HG03039 (cell line): Measurements from ENCODE around the gene RAD51B.

ENCODE experiments used
- ATAC-seq: cut with Tn5 transposase; IDR thresholded peaks from one replicate; pipeline ENCODE4 v1.9.1; 2021; ENCODE audit warnings: mild to moderate bottlenecking, moderate library complexity; ENCODE audit not compliant: unreplicated experiment

RAD51B gene

DNA sequence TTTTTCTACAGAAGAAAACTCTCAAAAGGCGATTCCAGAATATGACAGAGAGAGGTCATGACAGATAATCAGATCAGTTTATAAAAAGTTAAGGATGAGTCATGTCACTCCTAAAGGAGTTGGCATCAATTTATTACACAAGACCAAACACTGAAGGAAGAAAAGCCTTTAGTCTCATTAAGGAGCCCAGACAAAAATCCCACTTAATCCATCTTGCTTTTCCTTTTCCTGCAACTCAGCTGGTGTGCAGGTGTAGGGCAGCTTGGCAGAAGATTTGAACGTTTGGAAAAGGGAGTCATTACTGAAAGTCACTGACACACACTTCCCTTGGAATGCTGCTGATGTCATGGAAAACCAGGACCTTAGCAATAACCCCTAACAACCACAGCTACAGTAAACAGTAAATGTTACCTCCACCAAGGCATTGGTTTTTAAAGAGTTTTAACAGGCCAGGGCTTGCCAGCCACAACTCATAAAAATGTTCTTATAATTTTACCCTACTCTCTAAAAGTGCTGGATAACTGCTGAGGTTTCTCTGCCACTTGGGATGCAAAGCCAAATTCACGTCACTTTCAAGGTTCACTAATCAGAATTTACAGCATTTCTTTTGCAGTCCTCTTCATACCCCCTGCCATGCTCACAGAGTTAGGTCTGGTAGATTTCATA lies 320.6 kb downstream of the RAD51B start:
- no peak for ATAC-seq

DNA sequence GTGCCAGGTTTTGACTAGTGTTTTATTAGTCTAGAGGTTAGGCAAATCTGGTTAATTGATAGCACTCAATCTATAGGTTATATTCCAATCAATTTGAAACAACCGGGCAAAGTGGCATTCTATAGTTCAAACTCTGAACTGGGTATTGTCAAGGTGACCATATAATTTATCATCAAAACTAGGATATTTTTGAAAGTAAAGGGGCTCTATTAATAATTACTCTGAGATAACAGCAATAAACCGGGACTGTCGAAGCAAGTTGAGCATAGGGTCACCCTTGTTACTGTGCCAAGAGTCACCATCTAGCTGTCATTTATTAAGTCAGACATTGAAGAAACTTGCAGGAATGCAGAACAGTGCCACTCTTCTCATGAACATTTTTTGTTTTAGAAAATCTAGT lies 321.2 kb downstream of the RAD51B start:
- ATAC-seq = no peak

DNA sequence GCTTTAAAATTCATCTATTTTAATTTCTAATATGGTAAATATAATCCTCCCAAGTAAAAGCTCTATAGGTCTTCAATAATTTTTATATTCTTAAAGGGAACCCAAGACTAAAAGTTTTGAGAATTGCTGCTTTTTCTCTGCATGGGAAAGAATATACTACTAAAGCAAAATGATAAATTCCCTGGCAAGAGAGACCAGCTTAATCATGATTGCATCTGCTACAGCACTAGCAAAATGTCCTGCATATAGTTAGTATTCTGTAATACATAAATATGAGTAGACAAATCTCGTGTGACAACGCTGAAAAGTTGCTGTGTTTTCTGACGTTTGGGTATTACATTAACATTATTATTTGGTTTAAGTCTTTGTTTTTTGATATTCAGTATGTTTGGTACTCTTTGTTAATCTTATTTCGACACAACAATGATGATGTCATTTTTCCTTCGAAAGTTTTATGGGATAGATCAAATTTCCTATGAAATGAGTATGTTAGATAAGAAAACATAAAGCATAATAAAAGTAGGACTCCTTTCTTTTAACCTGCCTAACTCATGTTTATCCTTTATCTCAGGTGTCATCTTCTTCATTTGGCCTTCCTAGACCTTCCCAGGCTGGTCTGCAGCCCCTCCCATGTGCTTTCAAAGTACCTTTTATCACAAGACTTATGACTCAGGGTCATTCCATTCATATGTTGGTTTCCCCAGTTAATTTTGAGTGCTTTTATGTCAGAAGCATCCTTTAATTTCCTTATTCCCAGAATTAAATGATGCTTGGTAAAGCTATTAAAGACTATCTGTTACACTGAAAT lies 321.9 kb downstream of the RAD51B start:
- ATAC-seq = no peak

DNA sequence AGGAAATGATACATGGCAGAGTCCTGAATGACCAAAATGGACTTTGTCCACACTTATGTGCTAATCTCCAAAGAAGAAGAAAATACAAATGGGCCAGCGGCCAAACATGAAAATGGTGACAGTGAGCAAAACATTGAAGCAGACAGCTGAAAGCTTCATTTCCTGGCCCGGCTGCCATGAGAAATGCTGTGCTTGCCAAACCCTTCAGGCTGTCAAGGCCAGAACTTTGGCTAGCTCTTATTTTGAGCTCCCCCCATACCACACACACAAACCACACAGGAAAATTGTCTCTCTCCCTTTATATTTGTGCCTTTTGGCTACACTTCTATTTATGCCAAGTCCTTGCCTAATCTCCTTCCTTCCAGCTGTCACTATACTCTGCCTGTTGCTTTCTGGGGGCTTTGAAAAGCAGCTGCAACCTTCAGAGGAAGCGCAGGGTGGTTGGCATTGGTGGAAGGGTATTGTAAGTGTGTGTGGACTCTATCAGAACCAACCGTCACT lies 323.8 kb downstream of the RAD51B start:
- ATAC-seq = no peak

DNA sequence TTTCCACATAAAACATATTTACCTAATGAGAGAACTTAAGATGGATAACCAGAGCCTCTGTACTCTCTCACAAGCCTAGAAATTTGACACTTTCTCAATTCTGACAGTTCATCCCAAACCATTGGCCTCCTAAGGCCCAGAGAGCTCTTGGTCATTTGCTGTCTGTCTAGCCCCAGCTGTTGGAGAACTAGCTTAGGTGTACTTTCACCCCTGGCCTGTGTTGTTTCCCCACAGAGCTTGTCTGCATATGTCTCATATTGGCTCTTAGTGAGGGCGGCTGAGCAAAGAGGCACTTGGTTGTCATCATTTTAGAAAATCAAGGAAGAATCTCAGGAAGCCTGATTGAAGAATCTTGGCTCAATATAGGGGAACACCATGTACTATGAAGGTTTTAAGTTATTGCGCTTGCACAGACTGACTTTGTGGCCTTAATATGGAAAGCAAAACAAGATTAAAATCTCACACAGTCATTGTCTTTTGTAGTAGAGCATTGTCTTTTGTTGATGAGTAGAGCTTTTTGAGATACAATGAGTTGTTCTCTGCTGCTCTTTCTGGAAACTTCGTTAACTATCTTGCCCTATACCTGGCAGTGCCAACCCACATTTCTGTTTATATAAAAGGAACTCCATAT lies 324.6 kb downstream of the RAD51B start:
- ATAC-seq = no peak

DNA sequence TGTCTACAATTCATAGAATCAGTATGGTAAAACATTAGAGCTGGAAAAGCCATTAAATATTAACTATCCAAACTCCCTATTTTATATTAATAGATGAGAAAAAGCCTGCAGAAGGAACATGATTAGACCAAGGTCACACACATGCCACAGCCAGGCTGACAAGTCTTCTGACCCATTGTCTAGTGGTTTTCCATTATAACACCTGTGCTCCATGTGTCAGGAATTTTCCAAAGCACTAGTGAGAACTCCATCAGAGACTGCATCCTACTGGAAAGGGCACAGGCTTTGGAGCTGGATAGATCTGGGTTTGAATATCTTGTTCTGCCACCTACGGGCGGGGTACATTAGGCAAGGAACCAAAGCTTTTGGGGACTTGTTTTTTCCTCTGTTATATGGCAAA lies 325.5 kb downstream of the RAD51B start:
- ATAC-seq = no peak

DNA sequence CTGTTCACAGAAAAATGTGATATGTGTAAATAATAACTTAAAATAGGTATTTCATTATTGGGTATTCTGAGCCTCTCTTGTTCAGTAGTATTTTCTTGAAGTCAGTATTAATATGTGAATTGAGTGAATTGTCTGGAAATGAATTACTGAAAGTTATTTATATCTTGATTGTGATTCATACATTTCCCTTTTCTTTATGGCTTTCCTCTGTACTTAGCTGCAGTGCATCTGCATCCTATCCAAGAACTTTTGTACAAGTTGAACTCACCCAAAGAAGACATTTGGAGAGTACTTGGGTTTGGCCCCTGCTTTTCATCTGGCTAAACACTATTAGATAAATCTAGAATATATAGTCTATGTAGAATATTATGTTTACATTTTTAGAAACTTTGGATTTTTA lies 326.0 kb downstream of the RAD51B start:
- ATAC-seq = no peak

DNA sequence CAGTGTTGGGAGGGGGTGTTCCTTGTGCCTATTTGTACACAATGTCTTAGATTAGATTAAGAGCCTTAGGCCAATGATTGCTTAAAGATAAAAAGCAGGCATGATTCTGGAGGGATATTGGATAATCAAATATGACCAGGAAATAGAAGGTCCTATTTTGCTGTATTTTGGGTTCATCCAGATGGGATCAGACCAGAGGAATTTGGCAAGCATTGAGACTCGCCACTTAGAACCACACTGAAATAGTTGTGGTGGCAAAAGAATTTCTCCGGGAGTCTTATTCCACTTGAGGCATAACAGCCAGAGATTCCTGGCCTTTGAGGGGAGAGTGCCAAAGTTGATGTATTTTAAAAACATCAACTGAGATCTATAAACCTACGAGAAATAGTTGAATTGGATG lies 327.2 kb downstream of the RAD51B start:
- no peak for ATAC-seq

DNA sequence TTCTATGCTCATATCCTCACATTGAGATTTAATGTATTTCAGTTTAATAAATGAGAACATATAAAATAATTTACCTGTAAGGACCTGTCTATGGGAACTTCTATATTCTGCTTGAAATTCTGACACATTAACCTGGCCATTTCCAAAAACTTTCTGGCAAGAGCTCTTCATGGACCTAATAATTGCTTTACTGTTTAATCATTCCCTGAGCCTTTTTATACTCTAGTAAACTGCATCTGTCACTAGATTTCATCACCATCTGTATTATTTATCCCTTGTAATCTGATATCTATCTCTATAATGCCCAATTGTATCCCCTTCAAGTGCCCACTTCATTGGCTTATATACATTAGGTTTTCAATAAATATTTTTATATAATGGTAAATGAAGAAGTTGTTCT lies 327.7 kb downstream of the RAD51B start:
- no peak for ATAC-seq

DNA sequence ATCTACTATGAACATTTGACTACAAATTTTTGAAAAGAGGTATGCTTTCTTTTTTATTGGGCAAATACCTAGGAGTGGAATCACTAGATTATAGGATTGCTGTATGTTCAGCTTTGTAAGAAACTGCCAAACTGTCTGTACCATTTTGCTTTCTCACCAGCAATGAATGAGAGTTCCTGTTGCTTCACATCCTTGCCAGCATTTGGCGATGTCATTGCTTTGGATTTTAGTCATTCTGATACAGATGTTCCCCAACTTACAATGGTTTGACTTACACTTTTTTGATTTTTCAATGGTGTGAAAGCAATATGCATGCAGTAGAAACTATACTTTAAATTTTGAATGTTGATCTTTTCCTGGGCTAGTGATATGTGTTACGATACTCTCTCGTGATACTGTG lies 328.7 kb downstream of the RAD51B start:
- ATAC-seq = no peak

DNA sequence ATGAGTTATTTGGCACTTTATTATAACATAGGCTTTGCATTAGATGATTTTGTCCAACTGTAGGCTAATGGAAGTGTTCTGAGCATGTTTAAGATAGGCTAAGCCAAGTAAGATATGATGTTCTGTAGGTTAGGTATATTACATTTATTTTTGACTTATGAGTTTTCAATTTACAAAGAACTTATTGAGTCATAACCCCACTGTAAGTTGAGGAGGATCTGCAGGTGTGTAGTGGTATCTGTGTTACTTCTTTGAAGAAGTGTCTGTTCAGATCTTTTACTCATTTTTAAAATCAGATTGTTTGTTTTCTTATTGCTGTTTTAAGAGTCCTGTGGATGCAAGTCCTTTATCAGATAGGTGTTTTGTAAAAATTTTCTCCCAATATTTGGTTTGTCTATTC lies 329.2 kb downstream of the RAD51B start:
- no peak for ATAC-seq

DNA sequence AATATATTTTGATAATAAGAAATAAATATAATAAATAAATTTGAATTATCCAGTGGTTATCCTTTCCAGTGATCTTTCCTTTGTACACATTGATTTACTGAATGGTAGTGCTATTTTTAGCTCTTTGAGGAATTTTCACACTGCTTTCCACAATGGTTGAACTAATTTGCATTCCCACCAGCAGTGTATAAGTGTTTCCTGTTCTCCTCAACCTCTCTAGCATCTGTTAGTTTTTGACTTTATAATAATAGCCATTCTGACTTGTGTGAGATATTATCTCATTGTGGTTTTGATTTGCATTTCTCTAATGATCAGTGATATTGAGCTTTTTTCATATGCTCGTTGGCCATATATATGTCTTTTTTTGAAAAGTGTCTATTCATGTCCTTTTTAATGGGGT lies 333.7 kb downstream of the RAD51B start:
- ATAC-seq = no peak

DNA sequence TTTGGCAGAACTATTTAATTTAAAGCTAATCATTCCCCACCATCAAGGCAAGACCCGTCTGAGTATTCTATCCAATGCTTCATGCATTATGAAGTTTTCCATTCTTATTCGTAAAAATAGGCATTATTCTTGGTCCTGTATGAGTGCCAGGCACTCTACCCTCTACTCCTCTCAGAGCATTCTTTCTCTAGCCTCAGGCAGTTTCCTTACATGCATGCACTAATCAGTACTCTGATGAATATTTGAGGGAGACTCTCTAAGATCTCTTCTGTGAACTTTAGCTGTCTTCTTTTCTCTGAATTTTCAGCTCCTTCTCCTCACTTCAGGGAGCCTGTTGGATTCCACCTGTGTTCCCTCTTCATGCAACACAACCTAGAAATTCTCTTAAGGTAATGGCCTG lies 334.7 kb downstream of the RAD51B start:
- no peak for ATAC-seq

DNA sequence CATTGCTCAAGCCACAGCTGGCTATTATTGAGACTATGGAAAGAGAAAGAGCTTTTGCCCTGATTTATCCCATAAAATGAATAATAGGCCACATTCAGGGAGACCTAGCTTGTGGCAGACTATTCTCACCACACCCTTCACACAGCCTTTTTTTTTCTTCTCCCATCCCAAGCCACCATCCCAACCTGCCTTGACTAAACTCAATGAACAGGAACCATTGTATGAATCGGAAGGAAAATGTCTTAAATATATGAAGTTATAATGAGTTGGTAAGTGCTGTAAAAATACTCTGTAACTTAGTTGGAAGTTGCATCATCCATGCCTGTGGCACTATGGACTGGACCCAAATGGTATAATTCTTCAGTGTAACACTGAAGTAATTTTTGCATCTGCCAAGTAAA lies 338.4 kb downstream of the RAD51B start:
- ATAC-seq = no peak

DNA sequence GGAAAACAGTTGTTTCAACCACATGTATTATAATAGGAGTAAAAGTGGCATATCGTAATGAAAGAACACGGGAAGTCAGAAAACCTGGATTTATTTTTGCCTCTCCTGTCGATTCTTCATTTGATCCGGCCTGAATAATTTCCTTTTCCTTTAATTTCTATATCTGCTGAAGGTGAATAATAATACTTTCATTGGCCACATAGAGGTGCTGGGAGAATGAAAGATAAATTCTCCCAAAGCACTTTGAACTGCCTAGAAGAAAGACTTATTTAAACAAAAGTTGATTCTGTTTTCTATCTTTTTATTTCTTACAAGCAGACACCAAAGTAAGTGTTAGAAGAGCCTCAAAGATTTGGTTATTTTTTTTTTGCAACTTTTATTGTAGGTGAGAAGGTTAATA lies 339.1 kb downstream of the RAD51B start:
- no peak for ATAC-seq

DNA sequence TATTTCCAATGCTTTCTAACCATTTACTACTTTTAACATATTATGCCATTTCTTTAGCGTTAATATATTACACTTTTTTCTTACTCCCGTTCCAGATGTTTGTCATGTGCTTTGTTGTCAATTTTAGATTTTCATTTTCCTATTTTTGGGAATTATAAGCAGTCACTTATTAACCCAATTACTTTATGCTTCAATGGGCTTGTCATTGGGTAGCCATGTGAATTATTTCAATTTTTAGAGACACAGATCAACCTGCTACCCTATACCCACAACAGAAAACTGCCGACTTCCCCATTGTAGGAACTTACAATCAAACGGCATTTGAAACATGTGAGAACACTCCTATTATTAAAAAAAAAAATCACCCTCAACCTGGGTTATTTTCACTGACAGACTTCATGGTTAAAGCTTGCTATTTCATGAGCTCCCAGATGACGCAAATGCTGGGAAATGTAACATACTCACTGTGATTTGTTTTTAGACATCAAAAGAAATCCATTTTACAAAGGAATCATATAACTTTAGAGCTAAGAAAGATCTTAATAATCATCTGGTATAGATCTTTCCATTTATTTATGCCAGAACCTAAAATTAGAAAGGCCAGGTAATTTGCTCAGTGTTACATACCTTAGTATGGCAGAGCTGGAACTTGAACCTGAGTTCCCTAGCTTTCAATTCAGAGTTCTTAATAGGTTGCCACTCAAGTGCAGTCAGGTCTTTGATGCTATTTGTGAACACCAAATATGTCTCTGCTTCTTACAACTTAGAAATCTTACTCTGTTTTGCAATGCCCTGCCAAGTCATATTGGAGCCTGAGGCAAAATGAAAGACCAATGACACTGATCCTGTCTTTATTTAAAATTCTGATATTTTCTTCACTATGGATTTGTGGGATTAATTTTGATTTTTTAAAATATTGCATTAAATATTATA lies 340.4 kb downstream of the RAD51B start:
- no peak for ATAC-seq

DNA sequence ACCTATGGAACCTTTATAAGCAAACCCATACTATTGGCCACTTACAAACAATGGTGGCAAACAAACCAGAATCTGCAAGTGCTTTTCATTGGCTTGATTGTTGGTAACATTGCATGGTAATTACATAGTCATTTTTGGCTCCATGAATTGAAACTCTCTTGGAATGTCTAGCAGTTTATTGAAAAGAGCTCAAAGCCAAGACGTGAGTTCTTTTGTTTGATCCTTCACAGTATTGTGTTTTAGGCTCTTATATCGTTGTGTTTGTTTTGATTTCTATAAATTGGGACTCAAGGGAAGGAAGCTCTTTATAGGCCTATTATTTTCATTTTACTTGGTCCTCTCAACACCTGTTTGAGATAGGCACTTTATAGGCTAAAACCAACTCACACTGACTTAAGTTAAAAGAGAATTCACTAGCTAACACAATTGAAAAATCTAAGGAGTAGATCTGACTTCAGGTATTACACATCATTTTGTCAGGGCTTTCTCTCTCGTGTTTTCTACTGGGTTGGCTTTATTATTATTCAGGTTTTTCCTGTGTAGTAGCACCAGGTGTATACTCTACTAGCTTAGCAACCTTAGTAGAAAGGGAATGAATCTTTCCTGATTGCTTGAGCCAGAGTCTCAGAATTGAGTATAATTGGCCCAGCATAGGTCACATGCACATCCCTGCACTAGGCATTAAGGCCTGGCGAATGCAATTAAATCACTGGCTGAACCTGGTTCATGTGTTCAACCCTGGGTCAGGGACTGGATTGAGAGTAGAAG lies 341.4 kb downstream of the RAD51B start:
- no peak for ATAC-seq

DNA sequence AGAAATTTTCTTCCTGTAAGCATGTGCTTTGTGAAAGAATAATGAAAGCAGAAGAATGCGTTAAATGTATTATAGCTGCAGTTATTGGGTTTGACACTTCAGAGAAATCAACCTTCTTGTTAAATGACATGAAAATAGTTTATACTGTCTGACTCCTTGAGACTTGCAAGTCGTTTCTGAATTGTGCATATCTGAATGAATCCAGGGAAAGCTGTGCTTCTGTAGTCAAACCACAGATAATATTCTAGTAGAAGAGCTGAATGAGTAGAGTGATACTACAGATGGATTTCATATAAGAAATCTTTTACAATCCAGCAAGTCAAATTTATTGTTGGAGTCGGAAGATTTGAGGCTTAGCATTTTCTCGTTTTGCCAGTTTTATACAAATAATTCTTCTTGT lies 343.3 kb downstream of the RAD51B start:
- no peak for ATAC-seq

DNA sequence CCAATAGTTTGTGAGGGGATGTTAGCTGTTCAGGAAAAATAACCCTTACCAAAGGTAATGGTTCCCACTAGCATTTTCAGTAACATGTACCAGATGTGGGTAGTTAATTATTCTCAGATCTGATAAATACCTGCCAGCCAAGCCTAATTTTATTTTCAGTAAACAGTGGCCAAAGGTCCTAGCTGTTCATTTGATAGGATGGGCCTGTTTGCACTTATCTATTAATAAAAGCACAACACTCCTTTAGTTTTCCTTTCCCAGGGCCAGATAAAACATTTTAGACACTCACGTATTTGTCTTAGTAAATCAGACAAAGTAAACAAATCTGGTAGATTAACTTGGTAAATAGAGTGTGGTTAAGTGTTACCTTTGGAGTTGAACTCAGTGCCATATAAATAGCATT lies 345.1 kb downstream of the RAD51B start:
- no peak for ATAC-seq

DNA sequence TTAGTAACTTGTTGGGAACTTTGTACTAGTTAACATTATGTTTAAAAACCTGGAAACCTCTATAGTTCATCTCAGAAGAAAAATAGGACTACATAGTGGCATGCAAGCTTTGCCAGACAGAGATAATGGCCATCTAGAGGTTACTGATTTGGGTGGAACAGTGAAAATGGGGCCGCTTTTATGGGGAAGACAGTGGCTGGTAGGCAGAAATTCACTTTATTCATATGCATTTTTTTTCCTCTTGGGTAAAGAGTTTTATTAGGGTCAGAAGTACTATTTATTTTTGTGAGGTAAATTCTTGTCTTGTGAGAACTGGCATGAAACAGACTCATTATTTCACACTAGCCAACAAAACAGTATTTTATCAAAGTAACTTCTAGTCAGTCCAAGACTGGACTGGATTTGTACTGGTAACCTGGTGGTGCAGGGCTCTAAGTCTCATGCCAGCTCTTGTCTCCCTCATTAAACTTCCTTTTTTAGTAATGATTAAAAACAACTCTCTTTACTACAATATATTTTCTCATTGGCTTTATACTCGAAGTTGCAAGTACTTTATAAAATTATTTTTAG lies 345.8 kb downstream of the RAD51B start:
- no peak for ATAC-seq
